Peyer's patch (tissue), 4 donors: ENCODE measurements around the gene PDE11A.

Experiments
- POLR2A ChIP-seq, 2 donors: fragments of 450-650 bp; IDR thresholded peaks; one replicate each; pipeline ENCODE4 v1.5.1; 2017; ENCODE audit warnings: antibody characterized with exemption in 2 of 2, mild to moderate bottlenecking in 2 of 2, moderate library complexity in 2 of 2
- TF ChIP-seq, protein P1 (sequence below), 6 experiments: fragments of 450-650 bp in 4 of 6; fragments of 200-600 bp in 2 of 6; sonication (generic) in 1 of 6; IDR thresholded peaks; one replicate each; pipeline ENCODE4 v1.5.1; 2017 to 2019; ENCODE audit warnings: antibody characterized with exemption in 6 of 6, mild to moderate bottlenecking in 3 of 6, moderate library complexity in 1 of 6

- TF ChIP-seq, protein P1, sequence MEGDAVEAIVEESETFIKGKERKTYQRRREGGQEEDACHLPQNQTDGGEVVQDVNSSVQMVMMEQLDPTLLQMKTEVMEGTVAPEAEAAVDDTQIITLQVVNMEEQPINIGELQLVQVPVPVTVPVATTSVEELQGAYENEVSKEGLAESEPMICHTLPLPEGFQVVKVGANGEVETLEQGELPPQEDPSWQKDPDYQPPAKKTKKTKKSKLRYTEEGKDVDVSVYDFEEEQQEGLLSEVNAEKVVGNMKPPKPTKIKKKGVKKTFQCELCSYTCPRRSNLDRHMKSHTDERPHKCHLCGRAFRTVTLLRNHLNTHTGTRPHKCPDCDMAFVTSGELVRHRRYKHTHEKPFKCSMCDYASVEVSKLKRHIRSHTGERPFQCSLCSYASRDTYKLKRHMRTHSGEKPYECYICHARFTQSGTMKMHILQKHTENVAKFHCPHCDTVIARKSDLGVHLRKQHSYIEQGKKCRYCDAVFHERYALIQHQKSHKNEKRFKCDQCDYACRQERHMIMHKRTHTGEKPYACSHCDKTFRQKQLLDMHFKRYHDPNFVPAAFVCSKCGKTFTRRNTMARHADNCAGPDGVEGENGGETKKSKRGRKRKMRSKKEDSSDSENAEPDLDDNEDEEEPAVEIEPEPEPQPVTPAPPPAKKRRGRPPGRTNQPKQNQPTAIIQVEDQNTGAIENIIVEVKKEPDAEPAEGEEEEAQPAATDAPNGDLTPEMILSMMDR (IDR thresholded peaks at IDR 0.05), result no peak
- no peak for TF ChIP-seq POLR2A (IDR thresholded peaks at IDR 0.05)
Observed at GRCh38 chr2:177658309-177658708, 414.3 kb downstream of the PDE11A start.
